Measurements from ENCODE around the gene DYRK1A. TPM values are rescaled to one million over a fixed set of nuclear protein-coding genes. Genes with fewer than 3 reads are reported as not detected.

Gene DYRK1A
- total and polyA plus RNA-seq, 2 experiments from 2014 or later = 4.2 to 61.7 TPM

DNA sequence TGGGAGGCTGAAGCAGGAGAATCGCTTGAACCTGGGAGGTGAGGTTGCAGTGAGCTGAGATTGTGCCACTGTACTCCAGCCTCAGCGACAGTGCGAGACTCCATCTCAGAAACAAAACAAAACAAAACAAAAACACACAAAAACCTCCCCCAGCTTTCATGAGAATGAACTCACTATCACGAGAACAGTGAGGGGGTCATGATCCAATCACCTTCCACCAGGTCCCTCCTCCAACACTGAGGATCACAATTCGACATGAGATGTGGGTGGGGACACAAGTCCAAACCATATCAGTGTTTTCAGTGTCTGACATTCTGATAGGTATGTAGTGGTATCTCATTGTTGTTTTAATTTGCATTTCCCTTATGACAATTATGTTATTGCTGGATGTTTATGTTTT is 31.5 kb upstream of the DYRK1A start:
- Histone ChIP-seq H3K27ac (no peak overlapping the region), H3K9me3 (ENCODE audit: low read depth) (no peaks in the 10 kb centered on the region), H3K4me1 (ENCODE audit: low read depth) (peaks cover 18% of the 10 kb centered on the region), H3K36me3 (no peaks in the 10 kb centered on the region), H3K4me3 (no peak overlapping the region), H3K27me3 (no peaks in the 10 kb centered on the region)
- TF ChIP-seq, protein P1, sequence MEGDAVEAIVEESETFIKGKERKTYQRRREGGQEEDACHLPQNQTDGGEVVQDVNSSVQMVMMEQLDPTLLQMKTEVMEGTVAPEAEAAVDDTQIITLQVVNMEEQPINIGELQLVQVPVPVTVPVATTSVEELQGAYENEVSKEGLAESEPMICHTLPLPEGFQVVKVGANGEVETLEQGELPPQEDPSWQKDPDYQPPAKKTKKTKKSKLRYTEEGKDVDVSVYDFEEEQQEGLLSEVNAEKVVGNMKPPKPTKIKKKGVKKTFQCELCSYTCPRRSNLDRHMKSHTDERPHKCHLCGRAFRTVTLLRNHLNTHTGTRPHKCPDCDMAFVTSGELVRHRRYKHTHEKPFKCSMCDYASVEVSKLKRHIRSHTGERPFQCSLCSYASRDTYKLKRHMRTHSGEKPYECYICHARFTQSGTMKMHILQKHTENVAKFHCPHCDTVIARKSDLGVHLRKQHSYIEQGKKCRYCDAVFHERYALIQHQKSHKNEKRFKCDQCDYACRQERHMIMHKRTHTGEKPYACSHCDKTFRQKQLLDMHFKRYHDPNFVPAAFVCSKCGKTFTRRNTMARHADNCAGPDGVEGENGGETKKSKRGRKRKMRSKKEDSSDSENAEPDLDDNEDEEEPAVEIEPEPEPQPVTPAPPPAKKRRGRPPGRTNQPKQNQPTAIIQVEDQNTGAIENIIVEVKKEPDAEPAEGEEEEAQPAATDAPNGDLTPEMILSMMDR (IDR thresholded peaks at IDR 0.05; ENCODE audit: low read depth, low read length) = no peak
- DNase-seq (ENCODE audit: low read depth in 1 of 2, low spot score in 1 of 2) = no peak

DNA sequence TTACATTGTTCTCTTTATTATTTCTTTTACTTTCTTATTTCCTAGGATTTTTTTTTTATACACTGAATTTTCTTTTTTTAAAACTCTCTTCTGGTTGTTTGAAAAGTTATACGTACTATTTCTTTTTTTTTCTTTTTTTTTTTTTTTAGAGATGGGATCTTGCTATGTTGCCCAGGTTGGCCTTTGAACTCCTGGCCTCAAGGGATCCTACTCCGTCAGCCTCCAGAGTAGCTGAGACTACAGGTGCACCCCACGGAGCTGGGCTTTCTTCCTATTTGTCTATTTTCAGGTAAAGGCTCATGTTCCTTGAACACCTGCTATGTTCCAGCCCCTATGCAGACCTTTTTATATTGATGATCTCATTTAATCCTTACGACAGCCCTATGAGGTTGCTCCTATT is 29.4 kb upstream of the DYRK1A start:
- Histone ChIP-seq H3K27ac (no peak overlapping the region), H3K36me3 (no peaks in the 10 kb centered on the region), H3K27me3 (no peaks in the 10 kb centered on the region), H3K9me3 (ENCODE audit: low read depth) (no peaks in the 10 kb centered on the region), H3K4me1 (ENCODE audit: low read depth) (peaks cover 18% of the 10 kb centered on the region), H3K4me3 (no peak overlapping the region)
- TF ChIP-seq, protein P1 (IDR thresholded peaks at IDR 0.05; ENCODE audit: low read depth, low read length) = no peak
- no peak for DNase-seq (ENCODE audit: low read depth in 1 of 2, low spot score in 1 of 2)

DNA sequence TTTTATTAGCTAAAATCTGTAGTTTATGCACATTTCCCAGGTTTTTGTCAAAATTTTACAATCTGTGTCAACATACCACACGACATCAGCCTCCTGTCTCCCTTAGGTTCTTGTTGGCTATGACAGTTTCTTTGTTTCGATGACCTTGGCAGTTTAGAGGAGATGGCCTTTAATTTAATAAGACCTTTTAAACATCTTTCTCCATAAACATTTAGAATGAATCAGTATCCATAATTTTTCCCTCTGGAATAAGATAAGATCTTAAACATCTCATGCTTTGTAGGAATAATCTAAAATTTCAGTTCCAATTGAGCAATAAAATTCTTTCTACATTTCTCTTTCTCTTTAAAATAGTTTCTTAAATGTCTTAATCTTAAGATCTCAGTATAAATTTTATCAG is 28.7 kb upstream of the DYRK1A start:
- TF ChIP-seq, protein P1 (IDR thresholded peaks at IDR 0.05; ENCODE audit: low read depth, low read length) = no peak

DNA sequence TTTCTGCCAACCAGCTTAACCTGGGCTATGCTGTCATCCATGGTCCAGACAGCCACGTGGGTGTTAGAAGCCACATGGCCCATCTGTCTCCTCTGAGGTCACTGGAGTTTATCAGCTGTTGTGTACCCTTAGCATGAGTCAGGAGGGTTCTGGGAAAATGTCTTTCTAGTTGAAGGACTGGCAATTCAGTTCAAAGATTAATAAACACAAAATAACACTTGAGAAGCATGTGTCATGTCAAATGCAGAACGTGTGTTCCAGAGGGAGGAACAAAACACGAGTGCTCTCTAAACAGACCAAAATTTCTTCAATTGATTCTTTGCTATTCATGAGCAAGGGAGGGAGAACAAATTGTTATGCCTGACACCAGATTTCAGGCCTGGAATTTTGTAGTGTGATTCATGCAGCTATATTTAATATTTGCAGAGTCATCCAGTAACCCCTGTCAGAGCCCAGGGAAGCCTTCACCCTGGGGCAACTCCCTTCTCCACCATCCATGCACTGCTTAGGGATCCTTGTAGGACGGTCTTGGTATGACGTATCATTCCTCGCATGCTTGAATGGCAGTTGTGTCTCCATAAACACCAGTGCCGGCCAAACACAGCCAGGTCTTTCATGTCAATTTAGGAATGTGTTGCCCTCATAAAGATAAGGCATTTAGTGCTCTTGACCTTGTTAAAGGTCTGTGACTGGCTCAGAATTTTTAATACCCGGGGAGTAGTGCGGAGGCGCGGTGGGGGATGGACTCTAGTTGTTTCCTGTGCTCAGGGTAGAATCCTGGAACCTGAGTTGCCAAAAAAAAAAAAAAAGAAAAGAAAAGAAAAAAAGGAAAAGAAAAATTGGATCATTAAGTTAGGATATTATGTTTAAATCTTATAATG is 27.7 kb upstream of the DYRK1A start:
- Histone ChIP-seq H3K27me3 (no peaks in the 10 kb centered on the region), H3K4me1 (ENCODE audit: low read depth) (peaks cover 18% of the 10 kb centered on the region), H3K4me3 (no peak overlapping the region), H3K9me3 (ENCODE audit: low read depth) (no peaks in the 10 kb centered on the region), H3K36me3 (no peaks in the 10 kb centered on the region), H3K27ac (peak overlapping the region; percentile 99)
- peak; percentile 85 to 96 for DNase-seq (ENCODE audit: low read depth in 1 of 2, low spot score in 1 of 2)
- TF ChIP-seq, protein P1 (IDR thresholded peaks at IDR 0.05; ENCODE audit: low read depth, low read length) = no peak

More for the DNA sequence above, 28.7 kb upstream of the DYRK1A start:
- no peak overlapping the region for H3K4me3 ChIP-seq
- no peaks in the 10 kb centered on the region for H3K27me3 ChIP-seq
- H3K9me3 ChIP-seq (ENCODE audit: low read depth) = no peaks in the 10 kb centered on the region
- peak overlapping the region; percentile 99 for H3K27ac ChIP-seq
- peaks cover 18% of the 10 kb centered on the region for H3K4me1 ChIP-seq (ENCODE audit: low read depth)
- no peak for DNase-seq (ENCODE audit: low read depth in 1 of 2, low spot score in 1 of 2)
- no peaks in the 10 kb centered on the region for H3K36me3 ChIP-seq

DNA sequence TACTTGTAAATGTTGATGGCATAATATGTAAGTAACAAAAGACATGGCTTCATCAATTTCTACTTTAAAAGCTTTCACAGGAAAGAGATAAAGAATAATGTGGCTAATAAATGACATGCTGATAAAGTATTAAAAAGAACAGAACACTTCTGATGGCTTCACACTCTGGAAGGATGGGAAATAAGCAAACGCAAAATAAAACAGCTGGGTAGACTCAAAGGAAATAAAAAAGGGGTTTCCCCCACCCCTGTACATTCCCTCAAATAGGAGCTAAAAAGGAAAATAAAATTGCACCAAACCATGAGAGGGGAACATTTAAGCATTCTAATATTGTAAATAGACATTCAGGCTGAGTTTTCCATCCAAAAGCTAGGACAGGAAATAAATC is 27.0 kb upstream of the DYRK1A start:
- H3K4me3 ChIP-seq = no peak overlapping the region
- peaks cover 18% of the 10 kb centered on the region for H3K4me1 ChIP-seq (ENCODE audit: low read depth)
- H3K27me3 ChIP-seq = no peaks in the 10 kb centered on the region
- peak in 1 of 2 donors; percentile 63 for DNase-seq (ENCODE audit: low read depth in 1 of 2, low spot score in 1 of 2)
- TF ChIP-seq, protein P1 (IDR thresholded peaks at IDR 0.05; ENCODE audit: low read depth, low read length) = no peak
- H3K36me3 ChIP-seq = no peaks in the 10 kb centered on the region
- H3K27ac ChIP-seq = peak overlapping the region; percentile 99
- no peaks in the 10 kb centered on the region for H3K9me3 ChIP-seq (ENCODE audit: low read depth)

All from cardiac muscle cell (in vitro differentiated cells and primary cell).